HG02884 (cell line): Measurements from ENCODE around the gene RNU6-7.

Source experiments
- ATAC-seq: cut with Tn5 transposase; IDR thresholded peaks from one replicate; pipeline ENCODE4 v1.9.1; 2021; ENCODE audit warnings: mild to moderate bottlenecking, moderate library complexity; ENCODE audit not compliant: unreplicated experiment

RNU6-7 gene

GRCh38 chr14:32203928-32204357 lies 2.1 kb downstream of the RNU6-7 start:
- ATAC-seq = no peak

- ATAC-seq = no peak
Observed at GRCh38 chr14:32205554-32205953, 3.7 kb downstream of the RNU6-7 start.

- ATAC-seq = peak; percentile 20
Observed at GRCh38 chr14:32205984-32206383, 4.1 kb downstream of the RNU6-7 start.

GRCh38 chr14:32206552-32206951 lies 4.7 kb downstream of the RNU6-7 start:
- ATAC-seq = no peak

DNA sequence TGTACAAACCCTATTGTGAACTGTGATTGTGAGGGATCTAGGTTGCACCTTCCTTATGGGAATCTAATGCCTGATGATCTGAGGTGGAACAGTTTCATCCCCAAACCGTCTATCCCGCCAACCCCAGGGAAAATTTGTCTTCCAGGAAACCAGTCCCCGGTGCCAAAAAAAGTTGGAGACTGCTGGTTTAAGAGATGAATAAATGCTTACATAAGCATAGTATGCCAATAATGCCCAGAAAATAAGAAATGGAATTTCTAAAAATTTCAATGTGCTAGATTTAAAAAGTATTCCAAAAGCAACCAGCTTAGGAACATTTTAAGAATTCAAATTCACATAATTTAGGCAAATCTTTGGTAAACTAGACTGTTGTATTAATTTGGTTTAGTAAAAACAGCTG lies 6.6 kb downstream of the RNU6-7 start:
- ATAC-seq = no peak

GRCh38 chr14:32209471-32209870 lies 7.6 kb downstream of the RNU6-7 start:
- ATAC-seq = no peak

DNA sequence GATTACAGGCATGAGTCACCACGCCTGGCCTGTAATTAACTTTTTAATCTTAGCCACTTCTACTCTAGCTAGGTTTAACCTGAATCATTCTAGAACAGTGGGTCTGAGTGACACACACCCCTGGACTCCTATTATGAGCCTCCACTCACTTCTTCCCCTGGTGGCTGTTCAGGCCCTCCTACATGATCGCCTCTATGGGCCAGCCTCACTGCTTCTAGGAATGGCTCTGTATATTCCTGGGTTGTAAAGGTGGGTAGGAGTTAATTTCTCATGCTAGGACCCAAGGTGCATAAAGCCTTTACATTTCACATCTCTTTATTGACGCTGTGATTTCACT lies 9.2 kb downstream of the RNU6-7 start:
- ATAC-seq = no peak

DNA sequence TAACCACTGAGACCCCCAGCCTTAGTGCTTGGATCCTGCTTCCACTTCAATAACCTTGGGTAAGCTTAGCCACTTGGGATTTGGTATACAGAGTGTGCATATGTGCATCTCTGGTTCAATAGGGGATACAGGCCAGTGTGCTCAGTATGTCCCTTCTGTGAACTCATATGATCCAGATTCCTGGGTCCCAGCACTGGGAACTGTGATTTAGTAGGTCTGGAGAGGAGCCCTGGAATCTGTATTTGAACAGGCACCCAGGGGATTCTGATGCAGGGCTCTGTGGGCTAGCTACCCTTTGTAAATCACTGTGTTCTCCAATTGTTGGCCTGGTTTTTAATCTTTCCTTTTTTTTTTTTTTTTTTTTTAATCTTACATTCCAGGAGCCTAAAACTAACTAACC lies 11.0 kb downstream of the RNU6-7 start:
- no peak for ATAC-seq

DNA sequence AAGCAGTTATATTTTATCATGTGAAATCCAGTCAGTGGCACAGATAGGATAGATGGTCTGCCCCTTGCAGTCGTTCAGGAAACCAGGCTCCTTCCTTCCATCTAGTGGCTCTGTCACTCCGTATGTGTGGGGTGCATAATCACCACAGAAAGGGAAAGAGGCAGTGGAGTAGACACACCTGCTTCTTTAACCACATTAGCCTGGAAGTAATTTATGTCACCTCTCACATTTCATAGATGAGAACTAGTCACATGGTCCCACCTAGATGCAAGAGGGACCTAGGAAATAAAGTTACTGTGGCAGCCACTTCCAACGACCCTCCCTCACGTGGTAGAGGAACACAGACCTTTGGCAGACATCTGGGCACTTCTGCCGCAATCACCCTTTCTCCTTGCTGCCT lies 15.5 kb downstream of the RNU6-7 start:
- ATAC-seq = no peak

DNA sequence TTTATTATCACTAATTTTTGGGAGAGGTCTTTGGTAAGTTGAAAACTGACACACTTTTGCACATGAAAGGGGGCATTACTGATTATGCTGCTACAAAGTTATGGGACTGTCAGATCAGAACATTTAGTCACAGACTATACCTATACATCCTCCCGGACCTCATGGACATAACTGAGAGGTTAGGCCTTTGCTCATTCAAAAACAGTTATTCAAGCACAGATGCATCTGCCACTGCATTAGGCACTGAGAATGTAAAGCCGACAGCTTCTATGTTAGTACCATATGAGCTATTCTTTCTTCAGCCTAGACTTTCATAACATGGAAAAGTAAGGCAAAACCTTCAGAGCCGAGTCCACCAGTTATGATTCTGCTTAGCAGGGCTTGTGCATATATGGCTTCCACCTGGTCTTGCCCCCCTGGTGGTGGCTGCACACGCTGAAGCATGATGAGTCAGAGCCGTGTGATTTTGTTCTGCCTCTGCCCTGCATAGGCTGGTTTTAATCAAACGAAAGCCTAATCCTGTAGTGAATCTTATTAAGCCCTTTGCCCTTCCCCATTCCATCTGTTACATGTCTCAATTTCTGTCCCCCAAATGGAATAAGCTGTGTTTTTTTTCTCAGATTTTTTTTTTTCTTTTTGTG lies 23.0 kb downstream of the RNU6-7 start:
- no peak for ATAC-seq

- ATAC-seq = no peak
Observed at GRCh38 chr14:32225378-32225920, 23.6 kb downstream of the RNU6-7 start.

DNA sequence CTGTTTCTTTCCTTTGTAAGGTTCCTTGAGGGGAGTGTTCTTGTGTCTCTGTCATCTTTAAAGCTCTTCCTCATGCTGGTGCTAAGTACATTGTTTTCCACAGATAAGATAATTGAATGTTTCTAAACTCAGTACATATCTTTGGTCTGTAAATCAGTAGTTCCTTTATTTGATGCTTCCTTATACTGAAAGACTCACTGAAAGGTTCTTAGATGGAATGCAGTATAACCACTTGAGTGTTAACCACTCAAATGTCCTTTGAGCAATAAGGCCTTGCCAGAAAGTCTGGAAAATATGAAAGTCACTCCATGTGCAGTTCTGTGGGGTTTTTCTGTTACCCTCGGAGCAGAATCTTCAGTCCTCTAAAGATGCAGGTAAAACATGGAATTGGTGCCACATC lies 24.2 kb downstream of the RNU6-7 start:
- ATAC-seq = no peak

GRCh38 chr14:32230181-32230580 lies 28.3 kb downstream of the RNU6-7 start:
- ATAC-seq = no peak

DNA sequence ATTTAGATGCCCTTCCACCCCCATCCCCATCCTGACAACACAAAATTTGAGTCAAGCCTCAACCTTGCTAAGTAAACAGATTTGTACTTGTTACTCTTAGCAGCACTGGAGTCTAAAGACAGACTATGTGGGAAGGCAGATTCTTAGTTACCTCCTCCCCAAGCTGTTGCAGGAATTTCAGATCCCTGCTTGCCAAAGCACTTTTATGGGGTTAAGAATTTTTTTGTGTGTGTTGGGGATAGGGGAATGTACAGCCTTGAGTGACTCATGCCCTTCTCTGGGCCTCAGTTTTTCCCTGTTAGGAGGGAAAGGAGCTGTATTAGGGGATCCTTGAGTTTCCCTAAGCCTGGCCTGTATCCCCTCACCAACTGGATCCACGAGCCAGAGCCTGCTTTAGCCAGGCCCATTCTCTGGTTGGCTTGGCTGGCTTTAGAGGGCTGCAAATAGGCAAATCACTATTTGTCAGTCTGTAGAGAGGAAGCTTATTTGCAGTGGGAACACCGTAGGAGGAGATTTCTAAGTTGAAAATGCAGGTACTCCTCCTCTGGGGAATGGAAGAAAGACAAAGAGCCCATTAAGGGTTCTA lies 28.9 kb downstream of the RNU6-7 start:
- ATAC-seq = no peak

GRCh38 chr14:32232481-32232880 lies 30.6 kb downstream of the RNU6-7 start:
- no peak for ATAC-seq

DNA sequence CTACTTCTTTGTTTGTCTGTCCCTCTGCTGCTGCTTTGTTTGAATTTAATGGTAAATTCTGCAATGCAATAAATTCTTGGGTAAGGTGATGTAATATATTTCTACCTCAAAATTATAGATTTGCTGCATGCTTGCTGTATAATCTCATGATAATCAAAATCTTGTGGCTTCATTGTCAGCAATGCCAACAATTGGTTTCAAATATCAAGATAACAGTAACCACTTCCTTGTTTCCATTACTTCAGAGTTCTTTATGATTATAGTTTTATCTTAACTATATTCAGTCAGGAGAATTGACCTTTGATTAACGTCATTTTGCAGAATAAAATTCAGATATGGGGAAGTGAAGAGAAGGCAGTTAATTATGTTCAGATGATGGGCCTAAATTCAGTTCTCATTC lies 31.4 kb downstream of the RNU6-7 start:
- ATAC-seq = no peak

DNA sequence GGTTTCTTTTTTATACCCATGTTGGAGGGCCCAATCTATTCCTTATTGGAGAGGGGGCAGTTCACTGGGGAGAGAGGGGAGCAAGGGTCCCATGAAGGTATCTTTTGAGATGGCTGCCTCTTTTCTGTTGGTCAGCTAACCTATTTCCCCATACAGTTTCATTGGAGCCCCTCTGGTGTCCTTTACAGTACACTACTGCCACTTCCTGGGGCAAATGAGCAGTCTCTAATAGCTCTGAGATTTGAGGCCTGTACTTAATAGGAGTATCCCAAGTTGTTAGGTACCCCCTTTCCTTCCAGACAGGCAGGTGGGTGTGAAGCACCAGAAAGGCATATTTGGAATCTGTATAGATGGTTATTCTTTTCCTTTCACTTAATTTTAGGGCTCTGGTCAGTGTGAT lies 42.6 kb downstream of the RNU6-7 start:
- no peak for ATAC-seq

DNA sequence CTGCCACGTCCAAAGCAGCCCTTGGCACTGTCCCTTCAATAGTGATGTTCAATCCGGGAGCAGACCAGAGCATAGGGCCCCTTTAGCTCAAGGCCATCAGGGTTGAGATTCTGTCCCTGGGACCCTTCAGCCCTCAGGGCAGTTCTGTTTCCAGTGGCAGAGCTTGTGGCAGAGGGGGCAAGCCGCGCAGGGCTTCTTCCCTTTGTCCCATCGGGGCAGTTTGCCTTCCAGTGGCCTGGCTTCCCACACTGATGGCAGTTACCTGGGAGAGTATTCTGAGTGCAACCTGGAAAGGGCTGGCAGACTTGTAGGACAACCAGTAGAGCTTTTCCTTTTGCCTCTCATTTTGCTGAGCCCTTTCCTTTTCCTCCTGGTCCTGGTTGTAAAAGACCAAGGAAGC lies 44.9 kb downstream of the RNU6-7 start:
- ATAC-seq = no peak

DNA sequence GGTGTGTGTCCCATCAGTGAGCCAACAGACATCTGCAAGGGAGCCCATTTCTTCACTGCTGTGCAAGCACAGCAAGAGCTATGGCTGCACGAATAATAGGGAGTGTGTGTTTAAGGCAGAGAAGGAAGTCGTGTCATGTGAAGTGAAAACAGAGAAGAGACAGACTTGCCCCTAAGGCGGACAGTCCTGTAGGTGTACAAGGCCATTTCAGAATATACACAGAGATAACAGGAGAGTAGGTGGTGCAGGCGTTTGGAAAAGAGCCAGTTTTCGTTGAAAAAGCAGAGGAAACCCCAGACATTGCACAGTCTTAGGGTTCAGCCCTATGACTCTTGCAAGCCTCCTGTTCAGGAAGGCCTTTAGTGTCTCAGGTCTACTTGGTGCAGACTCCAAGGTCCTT lies 47.5 kb downstream of the RNU6-7 start:
- ATAC-seq = no peak

- no peak for ATAC-seq
Observed at GRCh38 chr14:32249780-32250179, 47.9 kb downstream of the RNU6-7 start.

GRCh38 chr14:32250681-32251080 lies 48.8 kb downstream of the RNU6-7 start:
- no peak for ATAC-seq

GRCh38 chr14:32251530-32251929 lies 49.7 kb downstream of the RNU6-7 start:
- ATAC-seq = no peak
